Prostate gland (tissue), 2 donors: ENCODE results near the gene IGFBP3. TPM values are rescaled to one million over a fixed set of nuclear protein-coding genes. Genes with fewer than 3 reads are reported as not detected.

Experiments
- DNase-seq: peaks from one replicate; pipeline ENCODE4 v3.0.0-alpha.2; 2019; ENCODE audit warnings: low spot score
- H3K27ac ChIP-seq, 2 donors: fragments of 200-600 bp; sonication (generic); 2 replicates each; pipeline ENCODE4 v1.5.1; 2017 to 2019
- H3K27me3 ChIP-seq: fragments of 200-600 bp; sonication (generic); replicated peaks from 2 replicates; pipeline ENCODE4 v1.5.1; 2019; ENCODE audit not compliant: insufficient read depth
- H3K36me3 ChIP-seq, 2 donors: fragments of 200-600 bp; sonication (generic); 1 replicate in 1 of 2; 2 replicates in 1 of 2; pipeline versions ENCODE4 v1.5.1 to v1.8.1; 2017 to 2019
- H3K4me1 ChIP-seq: fragments of 200-600 bp; sonication (generic); replicated peaks from 2 replicates; pipeline ENCODE4 v1.5.1; 2019
- H3K4me3 ChIP-seq, 2 donors: fragments of 200-600 bp; sonication (generic); 2 replicates each; pipeline ENCODE4 v1.5.1; 2017 to 2019
- H3K9me3 ChIP-seq: fragments of 200-600 bp; sonication (generic); 2 replicates; pipeline ENCODE4 v1.5.1; 2017
- CTCF ChIP-seq, 4 experiments: fragments of 200-600 bp in 2 of 4; fragments of 450-650 bp in 2 of 4; sonication (generic) in 2 of 4; IDR thresholded peaks; 1 replicate in 3 of 4; 2 replicates in 1 of 4; pipeline ENCODE4 v1.5.1; 2016 to 2019; ENCODE audit warnings: antibody characterized with exemption in 4 of 4, mild to moderate bottlenecking in 2 of 4, moderate library complexity in 2 of 4
- POLR2A ChIP-seq: fragments of 450-650 bp; IDR thresholded peaks from one replicate; pipeline ENCODE4 v1.6.1; 2016; ENCODE audit warnings: antibody characterized with exemption, mild to moderate bottlenecking
- POLR2AphosphoS5 ChIP-seq: sonication (generic); formaldehyde crosslinking; IDR thresholded peaks from one replicate; pipeline ENCODE4 v1.6.1; 2017; ENCODE audit warnings: antibody characterized with exemption
- WGBS: methylation state at CpG from one replicate; pipeline ENCODE4 v1.1.5; 2018; 5-methylcytosine and 5-hydroxymethylcytosine counted together
- intact Hi-C: fragments of 100-400 bp; cut with DNase I; formaldehyde crosslinking; loops from one replicate; pipeline ENCODE4 v1.14.2; 2022
- total RNA-seq, 2 donors: library from RNA; depleted of rRNA; stranded (reverse); fragments of >200 nt; gene quantifications; one replicate each; pipeline ENCODE4 v1.1.0, GENCODE V29; 2016

Gene IGFBP3
- total RNA-seq, 2 donors from 2014 or later: 71.6 to 105 TPM

- Histone ChIP-seq H3K9me3 (no peaks in the 10 kb centered on the region), H3K27me3 (no peaks in the 10 kb centered on the region), H3K27ac (no peak overlapping the region), H3K36me3 (no peaks in the 10 kb centered on the region), H3K4me3 (no peak overlapping the region), H3K4me1 (no peaks in the 10 kb centered on the region)
- no peak for TF ChIP-seq POLR2A
- no peak for TF ChIP-seq POLR2AphosphoS5
- TF ChIP-seq CTCF (IDR thresholded peaks at IDR 0.05): no peak
- 83% methylated on average over 12 of the region's 13 CpGs for WGBS
- intact Hi-C loops: no loop called here
- DNase-seq: no peak
These were observed 55.3 kb downstream of the IGFBP3 start for GRCh38 chr7:45865594-45866410.

- TF ChIP-seq CTCF (IDR thresholded peaks at IDR 0.05) (no peak), POLR2AphosphoS5 (no peak), POLR2A (no peak)
- DNase-seq: no peak
- intact Hi-C loops: no loop called here
- Histone ChIP-seq H3K4me3 (no peak overlapping the region), H3K36me3 (no peaks in the 10 kb centered on the region), H3K27ac (no peak overlapping the region), H3K4me1 (no peaks in the 10 kb centered on the region), H3K9me3 (no peaks in the 10 kb centered on the region), H3K27me3 (no peaks in the 10 kb centered on the region)
- WGBS: 74% methylated on average over 6 of the region's 9 CpGs
These were observed 57.4 kb downstream of the IGFBP3 start for GRCh38 chr7:45863715-45864114.

Other genes with a start within 250 kb of the IGFBP3 start
- gene CCDC201, start 48.2 kb downstream of the IGFBP3 start, total RNA-seq: not detected
- not detected for gene IGFBP1, start 32.8 kb downstream of the IGFBP3 start, total RNA-seq